CD4-positive, alpha-beta T cell treated with Interleukin-4 for 1 hour (primary cell): Measurements from ENCODE around the gene KRT17.
"Not testable (repeated sequence)": the region's sequence is repeated elsewhere in the genome, so short reads cannot be mapped to it uniquely, and the experiment has no call there.

Experiments used
- DNase-seq, 2 donors: peaks; one replicate each; pipeline ENCODE4 v3.0.0-alpha.2; 2020 to 2022

The KRT17 gene

DNA sequence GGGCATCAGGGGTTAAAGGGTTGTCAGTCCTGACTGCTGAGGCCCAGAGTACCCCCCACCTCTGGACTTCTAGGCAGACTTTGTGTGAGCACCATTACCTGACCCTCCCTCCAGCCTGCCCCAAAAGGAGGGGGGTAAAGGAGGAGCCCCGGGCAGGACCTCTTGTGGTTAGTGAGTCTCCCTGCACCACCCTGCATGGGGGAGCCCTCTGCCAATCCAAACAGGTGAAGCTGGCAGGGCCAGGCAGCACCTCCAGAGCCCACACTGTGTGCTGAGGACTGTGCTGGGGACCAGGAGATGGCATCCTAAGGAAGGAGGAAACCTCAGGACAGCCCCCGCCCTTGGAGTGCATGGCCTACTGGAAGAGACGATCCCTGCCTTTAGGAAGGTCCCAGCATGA is 35.1 kb downstream of the KRT17 start:
- no peak for DNase-seq

- DNase-seq, result no peak
Observed at GRCh38 chr17:41588126-41588810, 36.1 kb downstream of the KRT17 start.

DNA sequence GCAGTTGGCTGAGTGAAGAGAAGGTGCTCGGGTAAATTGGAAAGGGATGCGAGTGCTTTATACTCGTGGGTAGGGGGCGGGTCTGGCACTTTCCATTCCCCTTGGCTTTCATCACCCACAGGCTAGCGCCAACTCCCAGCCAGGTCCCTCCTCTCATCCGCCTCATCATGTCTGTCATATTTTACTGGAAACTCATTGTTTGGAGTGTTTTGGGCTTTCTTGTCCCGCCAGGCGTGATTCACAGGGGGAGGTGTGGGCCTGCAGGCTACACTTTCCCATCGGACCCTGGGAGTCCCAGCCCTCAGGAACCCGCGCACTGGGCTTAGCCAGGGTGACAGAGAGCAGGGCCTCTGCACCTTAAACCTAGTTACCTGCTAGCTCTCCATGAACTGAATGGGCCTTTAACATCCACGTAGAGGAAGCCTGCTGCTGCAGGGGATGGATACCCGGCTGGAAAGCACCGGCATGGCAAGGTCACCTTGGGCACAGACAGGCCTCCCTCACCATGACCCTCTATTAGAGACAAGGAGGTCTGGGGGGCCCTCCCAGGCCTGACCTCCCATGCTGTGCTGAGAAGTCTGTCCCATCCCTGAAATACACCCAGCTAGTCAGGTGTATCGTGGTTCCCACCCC is 37.4 kb downstream of the KRT17 start, which contains the start of gene KRT14:
Gene KRT14 (minus strand): TSS at position 33 of the 633 bp plus-strand sequence. CDS start 61 bp downstream, outside the sequence.
- no peak for DNase-seq

- DNase-seq, result no peak
Observed at GRCh38 chr17:41585301-41586056, 38.9 kb downstream of the KRT17 start.

DNA sequence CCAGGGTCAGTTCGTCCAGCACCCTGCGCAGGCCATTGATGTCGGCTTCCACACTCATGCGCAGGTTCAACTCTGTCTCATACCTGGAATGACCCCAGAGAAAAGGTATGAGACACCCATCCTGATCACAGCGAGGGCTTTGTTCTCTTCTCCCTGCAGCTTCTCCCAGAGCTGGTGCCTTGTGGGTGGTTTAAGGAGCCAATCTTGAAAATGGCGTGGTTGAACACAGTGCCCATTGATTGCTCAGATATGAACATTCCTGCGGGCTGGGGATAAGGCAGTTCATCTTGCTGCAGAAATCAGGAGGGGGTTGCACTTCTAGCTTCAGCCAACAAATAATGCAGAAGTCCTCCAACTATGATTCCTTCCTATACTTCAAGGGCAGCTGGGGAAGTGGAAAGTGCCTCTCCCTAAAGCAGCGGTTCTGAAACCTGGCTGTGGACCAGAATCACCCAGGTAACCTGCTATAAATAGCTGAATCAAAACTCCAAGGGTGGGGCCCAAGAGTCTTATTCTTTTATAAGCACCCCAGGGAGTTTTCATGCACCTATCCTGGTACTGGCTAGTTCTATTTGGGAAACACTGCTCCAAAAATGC is 39.9 kb downstream of the KRT17 start:
- not testable (repeated sequence) for DNase-seq

- no peak for DNase-seq
Observed at GRCh38 chr17:41583137-41584127, 40.9 kb downstream of the KRT17 start.

DNA sequence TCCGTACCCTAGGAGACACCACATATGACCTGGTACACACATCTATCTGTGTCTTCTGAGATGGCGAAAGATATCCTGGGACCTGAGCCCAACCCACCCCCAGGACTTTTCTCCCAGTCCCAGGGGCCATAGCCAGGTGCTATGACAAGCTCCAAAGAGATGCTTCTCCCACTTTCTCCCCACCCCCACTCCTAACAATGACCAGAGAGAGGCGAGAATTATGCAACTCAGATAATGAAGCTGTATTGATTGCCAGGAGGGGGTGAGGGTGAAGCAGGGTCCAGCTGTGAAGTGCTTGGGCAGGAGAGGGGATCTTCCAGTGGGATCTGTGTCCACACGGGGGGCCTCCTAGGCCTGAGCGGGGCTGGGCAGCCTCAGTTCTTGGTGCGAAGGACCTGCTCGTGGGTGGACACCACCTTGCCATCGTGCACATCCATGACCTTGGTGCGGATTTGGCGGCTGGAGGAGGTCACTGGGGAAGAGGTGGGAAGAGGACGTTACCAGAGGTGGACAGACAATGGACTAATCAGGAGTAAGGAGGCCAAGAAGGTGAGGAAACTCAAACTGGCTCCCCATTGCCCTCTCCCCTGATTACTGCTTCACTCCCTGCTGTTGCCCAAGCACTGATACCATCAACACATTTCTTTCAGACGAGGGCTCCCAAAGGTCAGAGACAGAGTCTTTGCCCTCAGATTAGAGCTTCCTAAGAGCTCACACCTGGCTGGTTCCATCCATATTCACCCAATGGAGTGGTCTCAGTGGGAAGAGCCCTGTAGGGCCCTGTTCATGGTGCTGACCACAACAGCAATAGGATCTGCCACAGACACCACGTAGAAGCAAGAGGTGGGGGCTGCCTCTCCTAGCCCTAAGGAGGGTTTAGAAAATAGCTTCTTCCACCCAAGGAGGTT is 42.1 kb downstream of the KRT17 start:
- not testable (repeated sequence) for DNase-seq

DNA sequence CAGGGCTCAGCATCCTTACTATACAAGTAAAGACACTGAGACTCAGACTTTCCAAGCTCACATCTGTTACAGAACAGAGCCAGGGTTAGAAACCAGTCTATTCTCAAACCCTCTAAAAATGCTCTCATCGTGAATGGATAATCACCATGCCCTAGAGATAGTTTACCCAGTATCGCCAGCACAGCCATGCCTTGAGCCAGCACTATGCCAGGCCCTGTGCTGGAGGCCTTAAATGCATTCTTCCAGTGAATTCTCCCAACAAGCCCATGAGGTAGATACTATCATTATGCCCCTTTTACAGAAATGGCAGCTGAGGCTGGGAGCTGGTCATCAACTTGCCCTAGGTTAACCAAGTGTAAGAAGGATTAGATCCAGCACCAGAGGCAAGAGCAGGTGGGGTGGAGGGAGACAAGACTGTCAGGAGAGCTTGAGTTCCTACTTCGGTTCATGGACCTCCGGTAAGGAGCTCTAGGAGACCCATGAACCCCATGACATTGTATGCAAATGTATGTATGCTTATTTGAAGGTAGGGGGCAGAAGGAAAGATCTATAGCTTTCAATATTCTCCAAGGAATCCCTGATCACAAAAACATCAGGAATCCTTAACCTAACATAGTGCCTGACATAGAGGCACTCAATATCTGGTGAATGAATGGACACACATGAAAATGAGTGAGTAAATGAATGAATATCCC is 42.9 kb downstream of the KRT17 start:
- no peak for DNase-seq

GRCh38 chr17:41580687-41581365 is 43.5 kb downstream of the KRT17 start:
- DNase-seq, result no peak

DNA sequence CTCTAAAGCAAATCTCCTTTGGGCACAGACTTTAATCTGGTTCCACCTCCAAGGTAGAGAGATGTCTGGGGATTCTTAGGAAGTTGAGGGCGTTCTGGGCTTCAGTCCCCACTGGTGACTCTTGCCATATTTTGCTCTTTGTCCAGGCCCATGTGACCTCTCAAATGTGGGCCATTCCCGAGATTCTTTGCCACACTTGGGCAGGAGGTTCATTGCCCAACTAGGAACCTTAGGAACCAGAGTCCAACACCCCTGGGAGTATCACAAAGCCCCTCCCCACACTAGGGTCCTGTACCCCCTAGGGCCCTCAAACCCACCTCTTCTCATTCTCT is 44.2 kb downstream of the KRT17 start:
- no peak for DNase-seq

DNA sequence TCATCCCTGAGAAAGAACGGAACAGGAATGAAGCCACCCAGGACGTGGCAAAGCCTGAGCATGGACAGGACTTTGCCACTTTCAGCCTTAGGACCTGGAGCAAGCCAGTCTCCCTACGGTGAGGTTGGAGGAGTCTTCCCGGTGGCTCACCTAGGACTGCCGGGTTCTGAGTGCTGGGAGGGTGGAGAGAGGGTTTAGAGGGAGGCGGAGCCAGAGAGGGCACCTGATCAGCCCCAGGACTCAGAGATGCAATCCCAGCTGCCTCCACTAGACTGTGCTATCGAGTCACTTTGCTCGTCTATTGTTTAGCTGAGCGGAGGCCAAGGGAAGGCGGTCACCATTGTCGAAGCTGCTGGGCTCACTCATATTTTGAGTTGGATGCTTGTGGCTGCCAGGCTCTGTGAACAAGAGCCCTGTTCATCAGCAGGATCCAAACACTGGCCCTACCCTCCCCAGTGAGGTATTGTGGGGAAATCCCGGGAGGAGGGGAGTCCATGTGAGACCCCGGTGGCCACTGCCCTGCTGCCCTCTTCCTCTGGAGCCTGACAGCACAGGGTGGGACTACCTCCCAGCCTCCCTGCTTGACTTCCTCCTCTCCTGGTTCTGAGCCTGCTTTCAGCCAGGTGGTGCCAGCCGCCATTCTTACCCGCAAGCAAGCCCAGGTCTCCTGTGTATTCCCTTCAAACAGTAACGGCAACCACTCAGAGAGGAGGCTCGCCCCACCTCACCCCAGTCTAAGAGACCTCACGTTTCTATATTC is 44.7 kb downstream of the KRT17 start:
- DNase-seq, result peak; percentile 60 to 62

DNA sequence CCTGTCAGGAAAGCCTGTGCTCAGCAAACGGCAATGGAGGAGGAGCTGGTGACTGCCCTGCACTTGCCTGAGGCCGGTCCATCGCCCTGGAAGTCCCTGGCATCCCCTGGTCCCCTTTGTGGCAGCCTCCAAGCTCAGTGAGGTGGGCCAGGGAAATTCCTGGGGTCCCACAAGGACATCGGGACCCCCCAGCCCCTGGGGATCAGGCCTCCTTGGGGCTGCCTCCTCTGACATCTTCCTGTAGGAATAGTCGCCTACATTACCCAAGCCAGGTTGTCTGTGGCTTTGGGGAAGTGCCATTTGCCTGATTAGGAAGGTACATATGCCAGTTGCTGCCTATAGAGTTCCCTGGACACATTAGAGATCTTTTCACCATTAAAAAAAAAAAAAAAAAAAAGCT is 45.4 kb downstream of the KRT17 start:
- DNase-seq, result no peak

DNA sequence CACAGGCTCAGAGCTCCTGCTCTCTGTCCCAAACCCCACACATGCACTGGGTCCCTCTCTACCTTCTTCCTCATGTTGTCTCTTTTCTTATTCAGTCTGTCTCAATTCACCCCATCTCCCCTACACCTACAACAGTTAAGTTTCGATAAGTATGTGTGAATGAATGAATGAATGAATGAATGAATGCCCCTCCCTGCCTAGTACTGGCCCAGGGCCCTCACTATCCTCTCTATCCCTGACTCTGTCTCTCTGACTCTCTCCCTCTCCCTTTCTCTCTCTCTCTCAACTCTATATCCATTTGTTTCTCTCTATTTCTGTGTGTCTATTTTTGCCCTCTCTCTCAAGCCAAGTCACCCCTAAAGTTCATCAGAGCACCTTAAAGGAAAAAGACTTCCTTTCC is 45.8 kb downstream of the KRT17 start:
- no peak for DNase-seq

- DNase-seq, result not testable (repeated sequence)
Observed at GRCh38 chr17:41576740-41577139, 47.6 kb downstream of the KRT17 start.

- DNase-seq, result no peak
Observed at GRCh38 chr17:41575336-41575735, 49.0 kb downstream of the KRT17 start.

GRCh38 chr17:41571561-41572434 is 52.6 kb downstream of the KRT17 start, which contains the start of gene KRT9:
KRT9 (minus strand) TSS chr17:41572059; CDS start chr17:41571992, 67 bp downstream.
- no peak for DNase-seq
